ENCODE data around the gene FOXP2.
"Not testable (repeated sequence)": the region's sequence is repeated elsewhere in the genome, so short reads cannot be mapped to it uniquely, and the experiment has no call there.

DNA sequence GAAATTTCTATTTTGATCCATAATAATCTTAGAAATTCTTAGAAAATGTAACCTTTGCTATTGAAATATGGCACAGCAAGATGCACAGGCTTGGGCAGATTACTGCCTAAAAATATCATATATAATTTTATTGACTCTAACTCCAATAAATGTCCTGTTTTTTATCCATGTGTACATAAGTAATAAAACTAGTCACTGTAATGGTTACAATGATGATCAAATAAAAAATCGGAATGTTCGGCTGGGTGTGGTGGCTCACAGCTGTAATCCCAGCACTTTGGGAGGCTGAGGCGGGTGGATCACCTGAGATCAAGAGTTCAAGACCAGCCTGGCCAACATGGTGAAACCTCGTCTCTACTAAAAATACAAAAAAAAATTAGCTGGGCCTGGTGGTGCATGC, 26.3 kb downstream of the FOXP2 start:
- not testable (repeated sequence) for TF ChIP-seq CTCF (IDR thresholded peaks at IDR 0.05; ENCODE audit: low read depth, low read length); EZH2phosphoT487 (IDR thresholded peaks at IDR 0.05; ENCODE audit: low read depth)
